Measurements from ENCODE around the gene SEMA6D.
"Not testable (repeated sequence)": the region's sequence is repeated elsewhere in the genome, so short reads cannot be mapped to it uniquely, and the experiment has no call there.

SEMA6D gene

DNA sequence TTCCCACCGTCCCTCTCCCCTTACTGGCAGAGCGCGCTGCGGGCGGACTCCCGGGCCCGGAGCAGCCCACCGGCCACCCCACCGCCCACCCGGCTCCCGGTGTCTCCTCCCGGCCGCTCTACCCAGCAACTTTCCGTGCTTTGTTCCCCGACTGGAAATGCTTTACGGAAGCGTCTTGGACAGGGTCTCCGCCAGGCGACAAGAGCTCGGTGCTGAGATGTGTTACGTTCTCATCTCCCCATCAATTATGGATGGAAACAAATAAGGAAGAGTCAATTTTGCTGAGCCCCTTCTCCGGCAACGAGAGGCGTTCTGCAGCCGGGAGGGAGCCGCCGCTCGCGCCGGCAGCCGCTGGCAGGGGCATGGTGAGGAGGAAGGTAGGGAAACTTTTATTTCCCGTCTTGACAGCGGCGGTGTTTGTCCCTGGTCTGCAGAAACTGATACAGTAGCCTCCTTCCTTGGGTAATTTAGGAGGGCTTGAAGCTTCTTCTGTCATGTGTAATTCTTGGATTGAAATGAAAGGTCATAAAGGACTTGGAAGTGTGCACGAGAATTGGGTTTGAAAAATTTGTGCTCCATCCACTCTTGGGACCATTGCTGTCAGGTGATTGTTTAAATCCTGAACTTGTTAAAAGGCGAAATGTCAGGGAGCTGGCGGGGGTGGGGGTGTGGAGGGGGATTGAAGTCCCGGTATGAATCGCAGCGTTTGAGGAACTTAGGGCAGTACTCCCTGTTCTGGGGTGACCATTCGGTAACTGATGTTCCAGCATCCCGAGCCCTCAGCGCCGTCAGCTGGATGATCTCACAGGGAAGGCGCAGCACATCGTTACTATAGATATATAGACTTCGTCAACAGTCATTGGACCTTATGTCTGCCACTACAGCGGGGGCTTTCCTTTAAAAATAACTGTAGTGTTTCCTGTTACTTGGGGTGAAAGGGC, 1.5 kb downstream of the SEMA6D start:
- DNase-seq = peak; percentile 62

GRCh38 chr15:47719730-47720129, 2.4 kb downstream of the SEMA6D start:
- no peak for DNase-seq

- peak; percentile 58 for DNase-seq
These were observed 3.2 kb downstream of the SEMA6D start for GRCh38 chr15:47720555-47720954.

GRCh38 chr15:47721676-47722075, 4.4 kb downstream of the SEMA6D start:
- DNase-seq = peak; percentile 74

GRCh38 chr15:47724346-47724745, 7.0 kb downstream of the SEMA6D start:
- no peak for DNase-seq

GRCh38 chr15:47725051-47725450, 7.7 kb downstream of the SEMA6D start:
- no peak for DNase-seq

- no peak for DNase-seq
These were observed 8.6 kb downstream of the SEMA6D start for GRCh38 chr15:47725906-47726305.

- DNase-seq = no peak
These were observed 9.1 kb downstream of the SEMA6D start for GRCh38 chr15:47726399-47726823.

DNA sequence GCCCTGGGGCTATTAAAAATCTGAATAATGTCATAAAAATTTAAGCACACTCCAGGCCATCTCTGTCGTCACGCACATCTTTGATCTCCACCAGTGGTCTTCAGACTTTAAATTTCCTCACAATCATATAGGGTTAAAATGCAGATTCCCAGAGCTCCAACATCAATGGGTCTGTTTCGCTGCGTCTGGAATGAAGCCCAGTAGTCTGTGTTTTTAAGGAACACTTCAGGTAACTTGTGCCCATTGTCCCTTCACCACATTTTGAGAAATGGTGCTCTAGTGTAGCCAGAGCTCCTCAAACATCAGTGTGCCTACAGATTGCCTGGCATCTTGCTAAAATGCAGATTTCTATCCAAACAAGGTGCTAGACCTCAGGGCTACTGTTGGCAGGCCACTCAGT, 9.8 kb downstream of the SEMA6D start:
- DNase-seq = no peak

GRCh38 chr15:47727676-47728075, 10.4 kb downstream of the SEMA6D start:
- DNase-seq = no peak

GRCh38 chr15:47728426-47728825, 11.1 kb downstream of the SEMA6D start:
- DNase-seq = no peak

- no peak for DNase-seq
These were observed 11.6 kb downstream of the SEMA6D start for GRCh38 chr15:47728886-47729285.

DNA sequence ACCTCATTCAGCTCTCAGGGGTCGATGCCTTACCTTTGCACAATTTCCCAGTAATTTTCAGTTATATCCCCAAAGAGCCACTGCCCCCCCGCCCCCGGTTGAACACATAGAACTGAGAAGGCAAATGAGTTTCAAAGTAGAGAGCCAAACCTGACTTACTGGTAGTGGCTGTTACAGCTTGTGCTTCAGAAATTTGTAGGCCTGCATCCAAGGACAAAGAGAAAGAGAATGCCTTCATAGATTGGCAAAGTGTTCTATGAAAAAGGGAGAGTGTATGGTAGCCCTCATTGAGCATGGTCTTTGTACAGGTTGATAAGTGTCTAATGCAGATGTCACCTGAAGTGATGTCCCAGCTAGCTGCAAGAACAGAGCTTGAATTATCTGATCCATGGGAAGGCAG, 13.9 kb downstream of the SEMA6D start:
- no peak for DNase-seq

DNA sequence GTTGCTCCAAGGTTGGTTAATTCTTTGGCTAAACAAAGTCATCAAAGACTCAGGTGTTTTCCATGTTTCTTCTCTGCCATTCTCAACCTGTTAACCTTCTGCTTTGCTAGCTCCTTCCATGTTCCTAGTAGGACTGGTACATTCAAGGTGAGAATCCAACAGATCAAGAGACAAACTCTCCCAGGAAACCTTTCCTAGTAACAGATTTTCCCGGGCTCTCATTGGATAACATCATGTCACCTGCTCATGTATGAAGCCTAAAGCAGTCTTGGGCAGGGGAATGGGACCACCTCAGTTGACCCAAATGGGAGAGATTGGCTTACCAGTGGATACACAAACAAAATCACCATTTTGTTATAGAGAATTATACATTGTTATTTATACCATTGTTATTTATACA, 14.9 kb downstream of the SEMA6D start:
- no peak for DNase-seq

DNA sequence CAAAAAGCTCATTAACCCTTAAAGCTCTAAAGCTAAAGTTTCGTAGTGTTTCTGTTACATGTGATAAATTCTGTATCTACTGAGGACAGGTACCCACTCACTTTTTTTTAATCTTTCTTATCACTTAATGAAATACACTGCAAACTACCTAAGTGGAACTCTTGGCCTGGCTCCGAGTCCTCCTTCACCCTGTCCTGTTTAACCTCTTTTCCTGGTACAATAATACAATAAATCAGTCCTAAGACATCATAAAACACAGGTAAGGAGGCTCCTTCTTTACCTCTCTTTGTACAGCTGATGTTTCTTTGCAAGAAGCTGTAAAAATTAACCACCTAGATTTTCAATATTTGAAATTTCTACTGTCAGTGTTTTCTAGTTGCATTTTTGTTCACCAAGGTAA, 15.8 kb downstream of the SEMA6D start:
- no peak for DNase-seq

DNA sequence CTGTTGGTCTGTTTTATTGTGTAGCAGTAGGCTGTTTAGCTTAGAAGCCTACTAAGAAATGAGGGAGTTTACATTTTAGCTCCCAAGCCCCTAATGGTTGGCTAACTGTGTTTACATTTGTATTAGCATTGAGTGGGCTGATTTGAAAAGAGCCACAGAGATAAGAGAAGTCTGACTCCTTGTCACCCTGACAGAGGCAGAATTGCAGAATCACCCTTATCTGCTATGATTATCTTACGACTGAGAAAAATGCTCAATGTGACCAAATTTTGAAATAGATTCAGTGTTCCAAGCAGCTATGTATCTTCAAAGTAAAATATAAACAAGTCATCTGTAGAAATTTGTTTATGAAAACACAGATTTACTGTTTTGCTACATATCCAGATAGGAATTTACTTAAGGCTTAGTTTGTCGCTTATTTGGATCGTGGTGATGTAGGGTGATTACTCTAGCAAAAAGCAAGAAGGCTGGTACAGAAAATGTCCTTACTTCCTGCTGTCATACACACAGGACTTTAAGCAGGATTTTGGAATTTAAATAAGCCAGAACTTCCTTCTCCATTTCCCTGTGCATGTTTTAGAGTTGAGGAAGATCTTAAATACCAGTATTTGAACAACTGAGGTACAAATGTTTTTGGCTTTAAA, 19.0 kb downstream of the SEMA6D start:
- no peak for DNase-seq

GRCh38 chr15:47737477-47737876, 20.2 kb downstream of the SEMA6D start:
- DNase-seq = no peak

GRCh38 chr15:47738144-47738825, 21.0 kb downstream of the SEMA6D start:
- DNase-seq = not testable (repeated sequence)

DNA sequence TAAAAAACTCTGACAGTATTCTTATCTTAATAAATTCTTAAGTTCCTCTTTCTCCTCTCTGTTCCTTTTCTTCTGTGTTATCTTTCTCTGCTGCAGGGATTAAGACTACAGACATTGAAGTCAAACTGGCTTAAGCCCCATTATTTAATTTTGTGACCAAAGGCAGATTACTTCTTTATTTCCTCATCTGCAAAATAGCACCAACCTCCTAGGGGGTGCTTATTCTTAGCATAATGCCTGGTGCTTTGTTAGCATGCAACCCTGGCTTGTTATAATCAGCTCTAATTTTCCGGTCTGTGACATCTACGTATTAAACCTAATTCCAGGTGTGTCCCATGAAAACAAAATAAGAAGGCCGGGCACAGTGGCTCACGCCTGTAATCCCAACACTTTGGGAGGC, 23.8 kb downstream of the SEMA6D start:
- no peak for DNase-seq

DNA sequence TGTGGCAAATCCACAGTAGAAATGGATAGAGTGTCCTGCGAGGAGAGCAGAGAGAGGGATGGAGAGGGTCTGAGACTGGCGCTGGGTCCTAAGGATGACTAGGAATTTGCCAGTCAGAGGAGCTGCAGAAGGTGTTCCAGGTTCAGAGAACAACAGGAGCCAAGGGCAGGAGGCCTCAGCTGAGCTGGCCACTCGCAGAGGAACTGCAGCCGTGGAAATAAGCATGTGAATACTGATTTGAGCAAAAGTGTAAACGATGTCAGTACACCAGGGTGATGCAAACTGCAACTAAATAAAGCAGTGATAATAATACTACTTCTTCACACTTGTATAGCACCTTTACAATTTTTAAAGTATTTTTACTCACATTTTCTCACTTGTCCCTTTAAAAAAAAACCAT, 24.6 kb downstream of the SEMA6D start:
- no peak for DNase-seq

DNA sequence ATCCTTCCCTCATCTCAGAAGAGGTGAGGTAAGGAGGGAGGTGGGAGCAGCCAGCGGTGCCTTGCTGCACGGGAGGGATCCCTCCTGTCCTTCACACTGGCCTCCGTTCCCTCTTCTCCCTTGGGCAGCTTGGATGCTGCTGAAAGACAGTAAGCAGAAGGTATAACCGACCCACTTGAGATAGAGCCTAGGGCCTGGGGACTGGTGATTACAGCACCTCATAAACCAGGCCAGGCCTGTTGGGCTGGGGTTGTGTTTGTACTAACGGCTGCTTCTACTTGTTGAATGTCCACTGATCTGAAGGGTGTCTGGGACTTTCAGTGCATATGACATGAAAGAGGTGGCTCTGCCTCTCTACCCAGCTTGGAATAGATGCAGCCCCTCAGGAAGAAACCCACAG, 25.0 kb downstream of the SEMA6D start:
- no peak for DNase-seq

DNA sequence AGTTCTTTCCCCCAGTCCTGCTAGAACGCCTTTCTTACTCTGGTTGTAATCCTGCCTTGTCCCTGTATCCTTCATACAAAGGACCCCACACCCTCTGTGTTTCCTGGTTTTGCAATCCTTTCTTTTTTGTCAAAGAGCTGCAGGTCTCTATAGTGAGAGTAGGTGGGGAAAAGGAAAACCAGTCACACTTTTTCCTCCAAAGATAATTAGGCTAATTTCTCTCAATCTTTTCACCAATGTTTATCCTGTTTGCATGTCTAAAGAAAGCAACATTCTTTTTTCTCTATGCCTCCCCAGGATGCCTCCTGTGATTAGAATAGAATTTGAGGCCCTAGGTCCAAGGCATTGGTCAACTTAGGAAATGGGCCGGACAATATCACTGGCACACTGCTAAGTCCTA, 25.4 kb downstream of the SEMA6D start:
- no peak for DNase-seq

GRCh38 chr15:47743385-47743784, 26.1 kb downstream of the SEMA6D start:
- DNase-seq = no peak

DNA sequence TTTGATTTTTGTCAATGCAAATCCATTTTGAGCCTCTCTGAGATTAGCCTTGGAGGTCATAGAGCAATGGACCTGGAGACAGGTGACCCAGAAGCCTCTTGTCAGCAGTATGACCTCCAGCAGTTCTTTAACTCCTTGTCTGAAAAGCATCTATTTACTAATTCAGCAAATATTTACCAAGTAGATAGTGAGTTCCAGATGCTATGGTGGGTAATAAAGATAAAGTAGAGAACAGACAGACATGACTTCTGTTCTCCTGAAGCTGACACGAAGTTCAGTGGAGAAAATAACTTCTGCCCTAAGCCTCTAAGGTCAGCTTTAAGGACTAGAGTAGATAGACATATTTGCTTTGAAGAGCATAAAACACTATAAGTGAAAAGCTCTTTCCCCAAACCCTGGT, 26.6 kb downstream of the SEMA6D start:
- no peak for DNase-seq

Measured in NCI-H2171 treated with DMSO at 0.1 percent for 48 hours (cell line).